GM19452 (cell line): ENCODE data around the gene PLAC9.

Source experiments
- ATAC-seq: cut with Tn5 transposase; IDR thresholded peaks from one replicate; pipeline ENCODE4 v1.9.1; 2021; ENCODE audit not compliant: unreplicated experiment

Gene PLAC9

DNA sequence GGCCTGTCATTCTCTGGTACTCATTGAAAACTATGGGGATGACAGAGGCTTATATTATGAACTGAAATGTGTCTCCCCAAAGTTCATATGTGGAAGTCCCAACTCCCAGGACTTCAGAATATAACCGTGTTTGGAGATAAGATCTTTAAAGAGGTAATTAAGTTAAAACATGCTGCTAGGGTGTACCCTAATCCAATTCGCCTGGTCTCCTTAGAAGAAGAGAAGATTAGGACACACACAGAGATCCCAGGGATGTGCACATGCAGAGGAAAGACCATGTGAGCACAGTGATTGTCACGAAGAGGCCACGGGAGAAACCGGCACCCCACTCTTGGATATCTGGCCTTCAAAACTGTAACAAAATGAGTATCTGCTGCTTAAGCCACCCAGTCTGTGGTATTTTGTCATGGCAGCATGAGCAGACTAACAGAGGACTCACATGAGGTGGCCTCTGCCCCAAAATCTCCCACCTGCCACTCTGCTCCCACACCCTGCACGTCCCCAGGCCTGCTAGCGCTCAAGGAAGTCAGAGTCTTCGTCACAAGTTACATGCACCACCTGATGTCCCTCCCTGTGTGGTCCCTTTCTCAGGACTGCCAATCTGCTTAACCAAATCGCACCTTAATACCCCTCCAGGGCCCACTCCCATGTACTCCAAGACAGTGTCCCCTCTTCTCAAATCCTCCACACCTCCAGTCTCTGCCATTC lies 26.8 kb downstream of the PLAC9 start:
- no peak for ATAC-seq

DNA sequence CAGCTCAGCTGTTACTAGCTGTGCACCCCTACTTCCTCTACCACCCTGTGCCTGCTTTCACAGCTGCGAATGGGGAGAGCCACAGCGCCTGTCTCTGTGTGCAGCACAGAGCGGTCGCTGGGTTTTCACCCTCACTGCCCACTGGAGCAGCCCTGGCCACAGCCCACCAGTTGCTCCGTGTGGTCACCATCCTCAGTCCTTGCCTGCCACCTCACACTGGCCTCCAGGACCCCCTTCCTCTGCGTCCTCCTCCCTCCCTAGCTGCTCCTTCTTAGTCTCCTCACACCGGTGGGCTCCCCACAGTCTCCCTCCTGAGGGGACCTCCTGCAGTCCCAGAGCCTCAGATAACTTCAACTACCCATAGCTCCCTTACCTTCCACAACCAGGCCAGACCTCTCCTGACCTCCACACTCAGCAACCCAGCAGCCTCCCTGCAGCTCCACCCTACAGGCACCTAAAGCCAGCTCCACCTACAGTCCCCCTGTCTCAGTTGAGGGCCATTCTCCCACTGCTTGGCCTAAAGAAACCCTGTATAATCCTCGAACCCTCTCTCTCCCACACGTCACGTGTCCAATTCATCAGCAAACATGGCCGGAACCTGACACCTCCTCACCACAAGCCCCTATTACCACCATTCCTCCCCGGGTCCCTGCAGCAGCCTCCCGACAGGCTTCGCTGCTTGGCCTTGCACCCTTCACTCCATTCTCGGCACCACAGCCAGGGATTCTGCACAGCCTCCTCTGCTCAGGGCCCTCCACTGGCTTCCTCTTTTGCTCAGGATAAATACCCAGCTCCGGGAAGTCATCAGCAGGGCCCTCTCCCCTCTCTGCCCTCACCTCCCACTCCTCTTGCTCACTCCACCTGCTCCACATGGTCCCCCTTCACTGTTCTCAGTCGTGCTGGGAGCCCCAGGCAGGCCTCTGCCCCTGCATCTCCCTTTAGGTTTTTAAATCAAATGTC lies 28.1 kb downstream of the PLAC9 start:
- ATAC-seq: no peak

DNA sequence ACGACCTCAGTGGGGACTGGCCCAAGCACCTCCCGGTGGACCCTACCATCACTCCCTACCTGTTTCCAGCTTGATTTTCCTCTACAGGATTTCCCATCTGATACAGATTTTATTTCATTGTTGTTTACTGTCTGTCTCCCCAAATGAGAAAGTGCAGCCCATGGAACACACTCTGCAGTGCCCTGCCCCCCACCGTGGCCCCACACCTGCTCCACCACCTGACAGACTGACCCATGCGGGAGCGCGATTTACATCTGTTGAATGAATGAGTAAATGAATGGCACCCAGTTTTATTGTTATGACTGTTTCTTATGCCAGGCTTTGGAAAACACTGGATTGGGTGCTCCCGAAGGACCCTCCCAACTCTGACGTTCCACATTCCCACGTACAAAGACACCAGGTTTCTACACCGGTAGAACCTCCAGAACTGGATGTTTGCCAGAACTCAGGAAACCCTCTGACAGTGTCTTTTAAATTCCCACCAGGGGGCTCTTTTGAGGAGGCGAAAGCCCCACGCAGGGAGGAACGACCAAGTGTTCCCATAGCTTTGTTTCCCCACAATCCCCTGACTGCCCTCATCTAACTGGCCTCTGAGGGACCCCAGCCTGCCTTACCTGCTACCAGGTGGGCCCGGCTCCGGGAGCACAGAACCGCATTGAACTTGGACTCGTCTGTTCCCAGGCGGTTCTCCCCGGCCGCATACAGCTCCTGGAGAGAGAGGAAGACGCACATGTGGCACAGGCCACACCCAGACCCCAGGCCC lies 29.0 kb downstream of the PLAC9 start:
- ATAC-seq: no peak

DNA sequence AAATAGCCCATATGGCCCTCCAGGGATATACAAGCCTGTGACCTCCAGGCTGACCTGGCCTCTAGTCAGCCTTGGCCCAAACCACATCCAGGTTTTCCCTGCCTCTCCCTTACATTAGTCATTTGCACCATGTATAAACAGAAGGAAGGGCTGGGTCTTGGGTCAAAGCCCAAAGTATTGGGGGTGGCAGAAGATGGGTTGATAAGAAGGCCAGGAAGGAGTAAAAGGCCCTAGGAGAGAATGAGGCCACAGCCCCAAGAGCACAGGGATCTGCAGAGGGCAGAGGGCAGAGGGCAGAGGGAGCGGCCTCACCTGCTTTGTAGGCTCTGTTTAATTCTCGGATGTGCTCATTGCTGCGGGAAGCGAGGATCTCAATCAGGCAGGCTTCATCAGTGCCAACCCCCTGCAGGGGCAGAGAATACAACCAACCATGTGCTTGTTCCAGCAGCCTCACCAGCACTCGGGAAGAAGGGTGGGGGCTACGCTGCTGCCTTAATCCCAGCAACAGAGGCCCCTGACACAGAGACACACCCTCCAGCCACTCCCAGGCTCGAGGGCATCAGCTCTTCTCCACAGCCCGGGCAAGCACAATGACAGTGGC lies 31.3 kb downstream of the PLAC9 start:
- no peak for ATAC-seq

GRCh38 chr10:80164596-80164995 lies 32.1 kb downstream of the PLAC9 start:
- ATAC-seq: no peak

DNA sequence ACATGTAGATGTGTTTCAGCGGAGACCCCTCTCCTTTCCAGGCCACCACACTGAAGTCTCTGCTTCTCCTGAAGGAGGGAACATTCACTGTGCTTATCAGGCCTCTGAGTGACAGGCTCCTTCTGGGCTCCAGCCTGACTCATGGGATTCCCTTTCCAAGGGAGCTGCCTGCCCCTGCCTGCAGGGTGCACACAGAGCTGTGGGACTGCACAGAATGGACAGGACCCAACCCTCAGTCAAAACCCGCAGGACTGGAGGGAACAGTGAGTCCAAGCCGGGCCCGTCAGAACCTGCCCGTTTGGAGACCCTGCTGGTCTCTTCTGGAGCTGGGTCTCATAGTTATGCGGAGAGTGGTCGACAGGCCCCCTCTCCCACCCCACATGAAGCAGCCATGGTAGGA lies 32.6 kb downstream of the PLAC9 start:
- ATAC-seq: no peak

- no peak for ATAC-seq
Observed at GRCh38 chr10:80166581-80167470, 34.3 kb downstream of the PLAC9 start.

DNA sequence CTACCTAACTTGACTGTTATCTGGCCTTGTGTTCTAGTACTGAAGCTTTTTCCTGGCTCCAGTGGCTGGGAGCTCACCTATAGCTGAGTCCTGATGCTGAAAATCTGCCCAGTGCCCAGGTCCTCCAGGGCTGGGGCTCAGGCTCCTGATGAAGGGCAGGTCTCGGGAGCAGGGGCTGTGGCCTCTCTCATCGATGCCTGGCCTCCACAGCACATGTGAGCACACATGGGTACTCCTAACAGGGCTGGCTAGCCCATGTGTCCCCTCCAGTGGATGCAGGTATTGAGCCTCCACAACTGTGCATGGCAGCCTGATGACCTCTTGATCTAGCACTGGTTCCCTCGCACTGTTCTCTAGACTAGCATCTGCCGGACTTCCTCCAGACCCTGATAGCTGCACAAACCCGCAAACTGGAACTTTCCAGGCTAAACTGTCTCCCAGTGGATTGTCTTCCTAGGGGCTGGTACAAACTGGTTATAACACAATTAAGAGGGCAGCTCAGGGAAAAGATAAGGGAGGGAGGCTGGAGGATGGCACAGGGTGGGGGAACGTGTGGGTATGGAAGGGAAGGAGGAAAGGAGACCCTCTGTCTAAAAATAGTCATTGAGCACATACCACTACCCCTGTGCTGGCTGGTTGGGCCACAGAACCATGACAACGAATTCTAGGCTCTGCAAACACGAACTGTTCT lies 35.1 kb downstream of the PLAC9 start:
- ATAC-seq: no peak

DNA sequence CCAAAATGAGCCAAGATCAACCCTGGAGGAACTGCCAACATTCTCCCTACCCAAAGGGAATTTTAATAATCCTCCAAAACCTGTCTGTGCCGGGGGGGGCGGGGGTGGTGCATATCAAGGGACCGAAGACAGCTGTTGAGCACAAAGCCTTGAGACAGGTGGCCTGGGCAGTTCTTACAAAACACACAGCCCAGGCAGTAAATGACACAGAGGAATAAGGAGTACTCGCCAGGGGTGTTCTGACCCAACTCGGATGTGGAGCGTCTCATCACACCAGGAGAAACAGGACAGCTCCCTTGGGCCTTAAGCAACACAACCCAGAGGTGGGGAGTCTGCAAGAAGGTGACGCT lies 35.6 kb downstream of the PLAC9 start:
- no peak for ATAC-seq

GRCh38 chr10:80168679-80169380 lies 36.3 kb downstream of the PLAC9 start:
- no peak for ATAC-seq

- no peak for ATAC-seq
Observed at GRCh38 chr10:80170026-80170425, 37.5 kb downstream of the PLAC9 start.

- no peak for ATAC-seq
Observed at GRCh38 chr10:80170641-80171040, 38.1 kb downstream of the PLAC9 start.

- ATAC-seq: no peak
Observed at GRCh38 chr10:80171248-80171660, 38.7 kb downstream of the PLAC9 start.

GRCh38 chr10:80172896-80173295 lies 40.4 kb downstream of the PLAC9 start:
- ATAC-seq: no peak

- ATAC-seq: no peak
Observed at GRCh38 chr10:80173466-80173865, 40.9 kb downstream of the PLAC9 start.

DNA sequence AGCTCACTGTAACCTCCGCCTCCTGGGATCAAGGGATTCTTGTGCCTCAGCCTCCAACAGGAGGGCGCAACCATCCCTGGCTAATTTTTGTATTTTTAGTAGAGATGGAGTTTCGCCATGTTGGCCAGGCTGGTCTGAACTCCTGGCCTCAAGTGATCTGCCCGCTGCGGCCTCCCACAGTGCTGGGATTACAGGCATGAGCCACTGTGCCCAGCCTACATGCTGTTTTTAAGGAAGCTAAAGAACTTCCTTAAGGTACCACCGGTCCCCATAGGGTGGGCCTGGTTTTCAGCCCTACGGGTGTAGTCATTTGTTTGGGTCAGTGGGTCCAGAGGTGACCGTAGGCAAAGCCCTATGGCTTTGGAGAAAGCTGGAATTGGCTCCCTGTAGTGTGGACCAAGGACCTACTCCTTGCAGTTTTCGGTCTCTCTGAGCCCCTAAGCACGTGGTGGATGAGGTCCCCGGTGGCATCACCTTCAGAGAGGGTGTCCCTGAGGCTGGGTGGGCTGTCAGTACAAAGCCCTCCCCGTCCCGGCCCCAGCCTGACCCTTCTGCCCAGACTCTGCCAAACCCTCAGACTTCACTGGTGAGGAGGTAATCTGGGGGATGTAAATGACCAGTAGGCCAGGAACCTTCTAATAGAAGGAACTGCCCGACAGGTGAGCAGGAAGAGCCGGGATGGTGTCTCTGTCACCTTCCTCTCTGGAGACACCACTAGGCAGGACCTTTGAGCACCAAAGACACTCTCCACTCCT lies 42.3 kb downstream of the PLAC9 start:
- no peak for ATAC-seq

DNA sequence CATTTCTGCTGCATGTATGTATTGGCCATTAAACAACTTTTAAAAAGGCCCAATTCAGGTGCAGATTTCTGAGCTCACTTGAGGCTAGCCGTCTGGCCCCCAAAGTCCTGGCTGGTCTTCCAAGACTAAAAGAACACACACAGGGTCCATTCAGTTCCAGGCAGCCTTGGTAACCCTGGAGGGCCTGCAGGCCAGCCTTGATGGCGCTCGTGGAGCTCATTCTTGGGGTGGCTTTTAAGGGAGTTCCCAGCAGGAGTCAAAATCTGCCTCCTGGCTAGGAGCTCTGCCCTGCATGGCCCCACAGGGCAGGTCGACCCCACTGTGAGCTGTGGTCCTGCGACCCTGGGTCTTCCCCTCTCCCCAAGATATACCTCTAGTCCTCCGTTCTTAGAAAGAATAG lies 44.0 kb downstream of the PLAC9 start:
- ATAC-seq: no peak
